Mesenchymal stem cell (in vitro differentiated cells and primary cell): ENCODE measurements around the gene NEGR1.

ENCODE experiments used
- DNase-seq: peaks from one replicate; pipeline ENCODE4 v3.0.0-alpha.2; 2013
- H2AFZ ChIP-seq: one replicate; pipeline ENCODE4 v1.6.1; 2013; ENCODE audit warnings: low read depth, mild to moderate bottlenecking, control low read depth, inconsistent platforms, low read length, moderate library complexity
- H2AK5ac ChIP-seq: 2 replicates; pipeline ENCODE4 v1.6.1; 2013; ENCODE audit warnings: low read length, moderate library complexity, mild to moderate bottlenecking, inconsistent platforms; ENCODE audit not compliant: severe bottlenecking
- H2BK120ac ChIP-seq: one replicate; pipeline ENCODE4 v1.6.1; 2013; ENCODE audit warnings: low read depth, mild to moderate bottlenecking, inconsistent platforms, low read length, moderate library complexity
- H2BK12ac ChIP-seq, 2 experiments: one replicate each; pipeline ENCODE4 v1.6.1; 2013; ENCODE audit warnings: inconsistent platforms in 2 of 2, low read length in 2 of 2, mild to moderate bottlenecking in 2 of 2, moderate library complexity in 2 of 2, control low read depth in 1 of 2
- H2BK15ac ChIP-seq: one replicate; pipeline ENCODE4 v1.6.1; 2013; ENCODE audit warnings: mild to moderate bottlenecking, low read depth, inconsistent platforms; ENCODE audit not compliant: poor library complexity, severe bottlenecking
- H2BK5ac ChIP-seq: 2 replicates; pipeline ENCODE4 v1.6.1; 2013; ENCODE audit warnings: low read depth, mild to moderate bottlenecking, low read length, control low read depth, inconsistent platforms; ENCODE audit not compliant: poor library complexity, severe bottlenecking
- H3K14ac ChIP-seq, 2 experiments: one replicate each; pipeline ENCODE4 v1.6.1; 2013; ENCODE audit warnings: inconsistent platforms in 2 of 2, low read length in 2 of 2, control low read depth in 1 of 2, mild to moderate bottlenecking in 1 of 2, moderate library complexity in 1 of 2
- H3K18ac ChIP-seq, 2 experiments: one replicate each; pipeline ENCODE4 v1.6.1; 2013; ENCODE audit warnings: inconsistent platforms in 2 of 2, low read length in 2 of 2, control low read depth in 1 of 2, low read depth in 1 of 2, mild to moderate bottlenecking in 1 of 2
- H3K23ac ChIP-seq, 2 experiments: one replicate each; pipeline ENCODE4 v1.6.1; 2013; ENCODE audit warnings: inconsistent platforms in 2 of 2, low read length in 2 of 2, mild to moderate bottlenecking in 2 of 2, moderate library complexity in 2 of 2, control low read depth in 1 of 2
- H3K27ac ChIP-seq: 2 replicates; pipeline ENCODE4 v1.5.1; 2013; ENCODE audit warnings: mild to moderate bottlenecking, moderate library complexity, low read length, control low read depth, inconsistent platforms; ENCODE audit not compliant: poor library complexity, severe bottlenecking
- H3K27me3 ChIP-seq, 2 experiments: 2 replicates each; pipeline versions ENCODE4 v1.6.1 to v1.7.0; 2013; ENCODE audit warnings: low read length in 2 of 2, mild to moderate bottlenecking in 2 of 2, moderate library complexity in 2 of 2, control low read depth in 1 of 2, inconsistent platforms in 1 of 2; ENCODE audit not compliant: control insufficient read depth in 1 of 2, insufficient read depth in 1 of 2
- H3K36me3 ChIP-seq, 2 experiments: 2 replicates each; pipeline versions ENCODE4 v1.6.1 to v1.7.0; 2013; ENCODE audit warnings: low read length in 2 of 2, control low read depth in 1 of 2, inconsistent platforms in 1 of 2, low read depth in 1 of 2, mild to moderate bottlenecking in 1 of 2; ENCODE audit not compliant: insufficient read depth in 2 of 2, control insufficient read depth in 1 of 2
- H3K4ac ChIP-seq, 2 experiments: one replicate each; pipeline ENCODE4 v1.6.1; 2013; ENCODE audit warnings: inconsistent platforms in 2 of 2, low read length in 2 of 2, mild to moderate bottlenecking in 2 of 2, moderate library complexity in 2 of 2, control low read depth in 1 of 2, low read depth in 1 of 2
- H3K4me1 ChIP-seq: 2 replicates; pipeline ENCODE4 v1.6.1; 2013; ENCODE audit warnings: low read depth, low read length, control low read depth; ENCODE audit not compliant: control insufficient read depth, insufficient read depth
- H3K4me2 ChIP-seq: 2 replicates; pipeline ENCODE4 v1.6.1; 2013; ENCODE audit warnings: low read length, mild to moderate bottlenecking, inconsistent platforms; ENCODE audit not compliant: poor library complexity, severe bottlenecking
- H3K4me3 ChIP-seq, 2 experiments: 2 replicates each; pipeline versions ENCODE4 v1.5.1 to v1.7.0; 2013; ENCODE audit warnings: low read length in 2 of 2, mild to moderate bottlenecking in 2 of 2, control low read depth in 1 of 2, low read depth in 1 of 2; ENCODE audit not compliant: insufficient read depth in 1 of 2
- H3K79me1 ChIP-seq: replicated peaks from 2 replicates; pipeline ENCODE4 v1.6.1; 2013; ENCODE audit warnings: mild to moderate bottlenecking, control low read depth, low read length, inconsistent platforms; ENCODE audit not compliant: poor library complexity, severe bottlenecking
- H3K9ac ChIP-seq: 2 replicates; pipeline ENCODE4 v1.7.0; 2013; ENCODE audit warnings: mild to moderate bottlenecking, low read length, moderate library complexity
- H3K9me3 ChIP-seq: 2 replicates; pipeline ENCODE4 v1.7.0; 2013; ENCODE audit warnings: mild to moderate bottlenecking, low read length; ENCODE audit not compliant: control insufficient read depth
- H4K8ac ChIP-seq: one replicate; pipeline ENCODE4 v1.6.1; 2013; ENCODE audit warnings: inconsistent platforms, mild to moderate bottlenecking, low read length, moderate library complexity
- H4K91ac ChIP-seq: one replicate; pipeline ENCODE4 v1.6.1; 2013; ENCODE audit warnings: mild to moderate bottlenecking, low read length, inconsistent platforms
- WGBS: methylation state at CpG from one replicate; pipeline ENCODE4 v1.1.7; 2013; ENCODE audit warnings: mixed read lengths; 5-methylcytosine and 5-hydroxymethylcytosine counted together

The NEGR1 gene

GRCh38 chr1:72278461-72278860, 3.9 kb downstream of the NEGR1 start:
- Histone ChIP-seq H3K27ac (no peak overlapping the region), H2AK5ac (no peak overlapping the region), H3K4me1 (no peaks in the 10 kb centered on the region), H2BK15ac (no peak overlapping the region), H3K18ac (no peak overlapping the region), H4K91ac (no peak overlapping the region), H2AFZ (no peak overlapping the region), H2BK120ac (no peak overlapping the region), H3K4ac (no peak overlapping the region), H3K9me3 (no peaks in the 10 kb centered on the region), H3K4me2 (no peak overlapping the region), H2BK12ac (no peak overlapping the region), H4K8ac (no peak overlapping the region), H3K36me3 (no peaks in the 10 kb centered on the region), H3K79me1 (peaks cover 15% of the 10 kb centered on the region), H3K4me3 (no peak overlapping the region), H3K27me3 (no peaks in the 10 kb centered on the region), H2BK5ac (no peak overlapping the region), H3K9ac (no peak overlapping the region), H3K23ac (no peak overlapping the region), H3K14ac (no peak overlapping the region)
- no peak for DNase-seq

GRCh38 chr1:72271555-72272085, 10.7 kb downstream of the NEGR1 start:
- H3K4me2 ChIP-seq = no peak overlapping the region
- H2BK15ac ChIP-seq = no peak overlapping the region
- H3K14ac ChIP-seq = no peak overlapping the region
- no peak overlapping the region for H3K18ac ChIP-seq
- H2BK120ac ChIP-seq = no peak overlapping the region
- no peaks in the 10 kb centered on the region for H3K9me3 ChIP-seq
- H3K36me3 ChIP-seq = no peaks in the 10 kb centered on the region
- no peak overlapping the region for H2BK5ac ChIP-seq
- H2AK5ac ChIP-seq = no peak overlapping the region
- H3K4me3 ChIP-seq = no peak overlapping the region
- no peak overlapping the region for H2AFZ ChIP-seq
- no peaks in the 10 kb centered on the region for H3K27me3 ChIP-seq
- DNase-seq = no peak
- no peak overlapping the region for H3K23ac ChIP-seq
- no peak overlapping the region for H3K9ac ChIP-seq
- peaks cover 21% of the 10 kb centered on the region for H3K79me1 ChIP-seq
- H2BK12ac ChIP-seq = no peak overlapping the region
- no peak overlapping the region for H3K4ac ChIP-seq
- H4K8ac ChIP-seq = no peak overlapping the region
- 48% methylated on average over 4 of the region's 6 CpGs for WGBS
- no peak overlapping the region for H4K91ac ChIP-seq
- H3K4me1 ChIP-seq = no peaks in the 10 kb centered on the region
- no peak overlapping the region for H3K27ac ChIP-seq

- H2BK15ac ChIP-seq = no peak overlapping the region
- H3K36me3 ChIP-seq = no peaks in the 10 kb centered on the region
- no peak overlapping the region for H2BK5ac ChIP-seq
- DNase-seq = no peak
- H3K18ac ChIP-seq = no peak overlapping the region
- H3K4me1 ChIP-seq = no peaks in the 10 kb centered on the region
- no peak overlapping the region for H2BK120ac ChIP-seq
- no peaks in the 10 kb centered on the region for H3K9me3 ChIP-seq
- no peak overlapping the region for H3K9ac ChIP-seq
- H3K4me3 ChIP-seq = no peak overlapping the region
- H3K27me3 ChIP-seq = no peaks in the 10 kb centered on the region
- H3K14ac ChIP-seq = no peak overlapping the region
- no peak overlapping the region for H4K91ac ChIP-seq
- H2AK5ac ChIP-seq = no peak overlapping the region
- H3K79me1 ChIP-seq = peaks cover 5% of the 10 kb centered on the region
- no peak overlapping the region for H2BK12ac ChIP-seq
- H2AFZ ChIP-seq = no peak overlapping the region
- H3K4ac ChIP-seq = no peak overlapping the region
- H3K27ac ChIP-seq = no peak overlapping the region
- no peak overlapping the region for H4K8ac ChIP-seq
- no CpG with 5 or more reads among the region's 2 CpGs for WGBS
- H3K23ac ChIP-seq = no peak overlapping the region
- H3K4me2 ChIP-seq = no peak overlapping the region
These were observed 19.6 kb downstream of the NEGR1 start for GRCh38 chr1:72262735-72263134.

- Histone ChIP-seq H2BK5ac (no peak overlapping the region), H3K79me1 (peaks cover 5% of the 10 kb centered on the region), H4K8ac (no peak overlapping the region), H2AK5ac (no peak overlapping the region), H2BK12ac (no peak overlapping the region), H3K27ac (no peak overlapping the region), H3K4ac (no peak overlapping the region), H3K27me3 (no peaks in the 10 kb centered on the region), H3K4me2 (no peak overlapping the region), H4K91ac (no peak overlapping the region), H3K23ac (no peak overlapping the region), H2BK15ac (no peak overlapping the region), H3K36me3 (peaks cover 0 to 3% of the 10 kb centered on the region in 2 experiments), H3K4me3 (no peak overlapping the region), H3K18ac (no peak overlapping the region), H3K9ac (no peak overlapping the region), H3K4me1 (no peaks in the 10 kb centered on the region), H3K14ac (no peak overlapping the region), H3K9me3 (no peaks in the 10 kb centered on the region), H2BK120ac (no peak overlapping the region), H2AFZ (no peak overlapping the region)
- no peak for DNase-seq
These were observed 29.2 kb downstream of the NEGR1 start for GRCh38 chr1:72253132-72253531.
